Activated CD4-positive, alpha-beta memory T cell treated with anti-CD3 and anti-CD28 coated beads, Interleukin-2, amount 10 ng/mL, durations not matched to agents 7 days and 5 days (primary cell): ENCODE data around the gene LRRC4B. TPM values are rescaled to one million over a fixed set of nuclear protein-coding genes. Genes with fewer than 3 reads are reported as not detected.

Source experiments
- CTCF ChIA-PET: fragments of 350-600 bp; sonication (Branson Sonifier 250); formaldehyde crosslinking; loops from one replicate; lab custom pipeline; 2021; ENCODE audit warnings: antibody characterized with exemption, inconsistent platforms; lab: Charles Lee
- POLR2A ChIA-PET: fragments of 350-600 bp; sonication (Branson Sonifier 250); formaldehyde crosslinking; loops from one replicate; lab custom pipeline; 2021; ENCODE audit warnings: antibody characterized with exemption; lab: Charles Lee
- DNase-seq: peaks from one replicate; pipeline ENCODE4 v3.0.0-alpha.2; 2020
- H3K27ac Mint-ChIP-seq: one replicate; pipeline ENCODE4 v1.8.0; 2021; ENCODE audit warnings: mild to moderate bottlenecking, mixed read lengths
- H3K27me3 Mint-ChIP-seq: one replicate; pipeline ENCODE4 v1.8.0; 2021; ENCODE audit warnings: mixed read lengths
- H3K36me3 Mint-ChIP-seq: one replicate; pipeline ENCODE4 v1.8.0; 2021; ENCODE audit warnings: low read depth, mixed read lengths
- H3K4me1 Mint-ChIP-seq: one replicate; pipeline ENCODE4 v1.8.0; 2021; ENCODE audit warnings: mixed read lengths
- H3K4me3 Mint-ChIP-seq: one replicate; pipeline ENCODE4 v1.8.0; 2021; ENCODE audit warnings: mild to moderate bottlenecking, mixed read lengths
- H3K9me3 Mint-ChIP-seq: one replicate; pipeline ENCODE4 v1.8.0; 2021; ENCODE audit warnings: mixed read lengths
- total RNA-seq, 2 experiments: library from RNA; stranded (reverse); gene quantifications; one replicate each; pipeline ENCODE4 v1.2.3, GENCODE V29; 2021

LRRC4B gene
- total RNA-seq, 2 experiments from 2014 or later: not detected

- Mint-ChIP-seq H3K27me3 (no peaks in the 10 kb centered on the region), H3K4me1 (no peaks in the 10 kb centered on the region), H3K27ac (no peak overlapping the region), H3K36me3 (no peaks in the 10 kb centered on the region), H3K4me3 (no peak overlapping the region), H3K9me3 (no peaks in the 10 kb centered on the region)
- DNase-seq: no peak
- CTCF ChIA-PET: no interaction called here
- POLR2A ChIA-PET: interaction anchor here (1.0 kb wide), 1 partner anchor 10 kb away, joined by 5 read pairs; the partner anchor contains the start of gene JOSD2
These were observed 68.0 kb downstream of the LRRC4B start for GRCh38 chr19:50500060-50500752.

GRCh38 chr19:50498219-50499056 is 69.8 kb downstream of the LRRC4B start:
- H3K9me3 Mint-ChIP-seq: no peaks in the 10 kb centered on the region
- POLR2A ChIA-PET: no interaction called here
- DNase-seq: no peak
- no peak overlapping the region for H3K27ac Mint-ChIP-seq
- no peaks in the 10 kb centered on the region for H3K36me3 Mint-ChIP-seq
- CTCF ChIA-PET: no interaction called here
- H3K27me3 Mint-ChIP-seq: no peaks in the 10 kb centered on the region
- no peak overlapping the region for H3K4me3 Mint-ChIP-seq
- H3K4me1 Mint-ChIP-seq: no peaks in the 10 kb centered on the region

GRCh38 chr19:50497022-50497405 is 71.2 kb downstream of the LRRC4B start:
- Mint-ChIP-seq H3K9me3 (no peaks in the 10 kb centered on the region), H3K36me3 (no peaks in the 10 kb centered on the region)
- CTCF ChIA-PET: interaction anchor here (0.6 kb wide), 1 partner anchor 41 kb away, joined by 4 read pairs; no protein-coding TSS in a partner anchor

GRCh38 chr19:50496189-50497021 is 71.8 kb downstream of the LRRC4B start:
- Mint-ChIP-seq H3K4me3 (no peak overlapping the region), H3K36me3 (no peaks in the 10 kb centered on the region), H3K9me3 (no peaks in the 10 kb centered on the region), H3K4me1 (peaks cover 10% of the 10 kb centered on the region), H3K27ac (no peak overlapping the region), H3K27me3 (no peaks in the 10 kb centered on the region)
- no peak for DNase-seq
- POLR2A ChIA-PET: no interaction called here
- CTCF ChIA-PET: interaction anchor here (0.6 kb wide), 1 partner anchor 42 kb away, joined by 4 read pairs; no protein-coding TSS in a partner anchor

More at GRCh38 chr19:50497022-50497405, 71.2 kb downstream of the LRRC4B start:
- no peak for DNase-seq
- Mint-ChIP-seq H3K27ac (no peak overlapping the region), H3K4me1 (peaks cover 3% of the 10 kb centered on the region), H3K27me3 (no peaks in the 10 kb centered on the region), H3K4me3 (no peak overlapping the region)
- POLR2A ChIA-PET: no interaction called here

- no peaks in the 10 kb centered on the region for H3K9me3 Mint-ChIP-seq
- CTCF ChIA-PET: no interaction called here
- POLR2A ChIA-PET: no interaction called here
- no peak overlapping the region for H3K4me3 Mint-ChIP-seq
- H3K36me3 Mint-ChIP-seq: no peaks in the 10 kb centered on the region
- H3K27ac Mint-ChIP-seq: no peak overlapping the region
- no peak for DNase-seq
- H3K4me1 Mint-ChIP-seq: peaks cover 10% of the 10 kb centered on the region
- H3K27me3 Mint-ChIP-seq: no peaks in the 10 kb centered on the region
These were observed 73.2 kb downstream of the LRRC4B start for GRCh38 chr19:50495020-50495531.

- H3K27ac Mint-ChIP-seq: no peak overlapping the region
- no peak overlapping the region for H3K4me3 Mint-ChIP-seq
- peaks cover 10% of the 10 kb centered on the region for H3K4me1 Mint-ChIP-seq
- POLR2A ChIA-PET: interaction anchor here (0.7 kb wide), 1 partner anchor 332 kb away, joined by 4 read pairs; no protein-coding TSS in a partner anchor
- CTCF ChIA-PET: no interaction called here
- H3K27me3 Mint-ChIP-seq: no peaks in the 10 kb centered on the region
- DNase-seq: no peak
- no peaks in the 10 kb centered on the region for H3K36me3 Mint-ChIP-seq
- no peaks in the 10 kb centered on the region for H3K9me3 Mint-ChIP-seq
These were observed 73.8 kb downstream of the LRRC4B start for GRCh38 chr19:50494186-50495019.

- Mint-ChIP-seq H3K4me1 (peaks cover 10% of the 10 kb centered on the region), H3K9me3 (no peaks in the 10 kb centered on the region), H3K4me3 (no peak overlapping the region), H3K27ac (no peak overlapping the region), H3K36me3 (no peaks in the 10 kb centered on the region), H3K27me3 (no peaks in the 10 kb centered on the region)
- POLR2A ChIA-PET: no interaction called here
- DNase-seq: no peak
- CTCF ChIA-PET: no interaction called here
These were observed 75.1 kb downstream of the LRRC4B start for GRCh38 chr19:50493171-50493570.

GRCh38 chr19:50492303-50493052 is 75.8 kb downstream of the LRRC4B start:
- DNase-seq: no peak
- ChIA-PET POLR2A (no interaction called here), CTCF (no interaction called here)
- peaks cover 10% of the 10 kb centered on the region for H3K4me1 Mint-ChIP-seq
- H3K36me3 Mint-ChIP-seq: no peaks in the 10 kb centered on the region
- H3K27me3 Mint-ChIP-seq: no peaks in the 10 kb centered on the region
- H3K4me3 Mint-ChIP-seq: no peak overlapping the region
- no peak overlapping the region for H3K27ac Mint-ChIP-seq
- H3K9me3 Mint-ChIP-seq: no peaks in the 10 kb centered on the region

GRCh38 chr19:50490991-50491472 is 77.2 kb downstream of the LRRC4B start:
- no peak for DNase-seq
- H3K27me3 Mint-ChIP-seq: no peaks in the 10 kb centered on the region
- CTCF ChIA-PET: no interaction called here
- no peak overlapping the region for H3K4me3 Mint-ChIP-seq
- H3K27ac Mint-ChIP-seq: no peak overlapping the region
- POLR2A ChIA-PET: no interaction called here
- peaks cover 2% of the 10 kb centered on the region for H3K36me3 Mint-ChIP-seq
- H3K9me3 Mint-ChIP-seq: peaks cover 4% of the 10 kb centered on the region
- H3K4me1 Mint-ChIP-seq: peaks cover 10% of the 10 kb centered on the region

GRCh38 chr19:50490411-50490811 is 77.8 kb downstream of the LRRC4B start:
- Mint-ChIP-seq H3K4me3 (no peak overlapping the region), H3K27me3 (no peaks in the 10 kb centered on the region), H3K4me1 (peaks cover 10% of the 10 kb centered on the region), H3K9me3 (peaks cover 8% of the 10 kb centered on the region), H3K36me3 (peaks cover 7% of the 10 kb centered on the region), H3K27ac (no peak overlapping the region)
- DNase-seq: no peak
- CTCF ChIA-PET: no interaction called here
- POLR2A ChIA-PET: no interaction called here

- peaks cover 10% of the 10 kb centered on the region for H3K4me1 Mint-ChIP-seq
- peaks cover 15% of the 10 kb centered on the region for H3K36me3 Mint-ChIP-seq
- H3K4me3 Mint-ChIP-seq: no peak overlapping the region
- no peak overlapping the region for H3K27ac Mint-ChIP-seq
- CTCF ChIA-PET: no interaction called here
- DNase-seq: no peak
- peaks cover 10% of the 10 kb centered on the region for H3K9me3 Mint-ChIP-seq
- POLR2A ChIA-PET: no interaction called here
- no peaks in the 10 kb centered on the region for H3K27me3 Mint-ChIP-seq
These were observed 78.7 kb downstream of the LRRC4B start for GRCh38 chr19:50489461-50490011.
